Left lung (tissue), 14 donors: ENCODE results near the gene TMPRSS11F. TPM values are rescaled to one million over a fixed set of nuclear protein-coding genes. Genes with fewer than 3 reads are reported as not detected.
A peak's percentile ranks its signal among the peaks of the same experiment; 100 is the strongest.
"Not testable (repeated sequence)": the region's sequence is repeated elsewhere in the genome, so short reads cannot be mapped to it uniquely, and the experiment has no call there.

Source experiments
- ATAC-seq: fragments of 200-7000 bp; cut with Tn5 transposase; one replicate; pipeline ENCODE4 v1.9.1; 2020; ENCODE audit warnings: moderate library complexity
- DNase-seq, 4 donors: peaks; one replicate each; pipeline ENCODE4 v3.0.0-alpha.2; 2013 to 2020
- H3K27ac ChIP-seq, 2 donors: fragments of 200-600 bp; sonication (generic) in 1 of 2; one replicate each; pipeline versions ENCODE4 v1.5.0 to v1.8.0; 2020 to 2021
- H3K27me3 ChIP-seq, 2 donors: fragments of 200-600 bp; sonication (generic) in 1 of 2; one replicate each; pipeline versions ENCODE4 v1.5.0 to v1.8.0; 2020 to 2021
- H3K36me3 ChIP-seq, 2 donors: fragments of 200-600 bp; sonication (generic) in 1 of 2; one replicate each; pipeline versions ENCODE4 v1.5.0 to v1.8.0; 2020 to 2021
- H3K4me1 ChIP-seq, 2 donors: fragments of 200-600 bp; one replicate each; pipeline ENCODE4 v1.8.0; 2021
- H3K4me3 ChIP-seq, 2 donors: fragments of 200-600 bp; sonication (generic) in 1 of 2; one replicate each; pipeline versions ENCODE4 v1.5.0 to v1.8.0; 2020 to 2021; ENCODE audit warnings: mild to moderate bottlenecking in 1 of 2
- H3K9me3 ChIP-seq, 2 donors: fragments of 200-600 bp; sonication (generic) in 1 of 2; one replicate each; pipeline versions ENCODE4 v1.5.0 to v1.8.0; 2020 to 2021
- intact Hi-C, 2 donors: fragments of 100-400 bp; cut with DNase I; formaldehyde crosslinking; loops; one replicate each; pipeline versions ENCODE4 v1.11.2 to v1.14.2; 2022
- long read RNA-seq, 12 donors: library from polyadenylated mRNA in 2 of 12; unstranded in 2 of 12; transcript quantifications; one replicate each; pipeline ENCODE4 v2.0.0 and lab custom pipeline, GENCODE V29; 2019 to 2026
- polyA plus RNA-seq, 6 donors: library from polyadenylated mRNA; unstranded; fragments of 120-200 nt; gene quantifications; one replicate each; pipeline ENCODE4 v1.2.1, GENCODE V29; 2013; ENCODE audit not compliant: insufficient read length in 6 of 6
- total RNA-seq, 2 donors: library from RNA; stranded (reverse); fragmentation: NEBNext Ultra II Directional; extraction: Animal tissue kit (Norgen Biotek cat#: 25700); gene quantifications; one replicate each; pipeline ENCODE4 v1.2.1, GENCODE V29; 2021
- TF ChIP-seq, protein P1 (sequence below), 2 donors: fragments of 200-600 bp; sonication (generic) in 1 of 2; IDR thresholded peaks; one replicate each; pipeline versions ENCODE4 v1.5.0 to v1.8.0; 2021; ENCODE audit warnings: antibody characterized with exemption in 2 of 2
- donor health status: DM: no; HTN: yes; CAD: no.
- donor health status: DM: no; HTN: no; CAD: no.

TMPRSS11F gene
- not detected for total RNA-seq
- polyA plus RNA-seq = under 1 TPM in 3 of 6 donors, not detected in 3; 0.07 to 0.18 (median 0.10) TPM
- long read RNA-seq, donor 1 = 0 reads
- long read RNA-seq, donor 2 = 0 reads
- long read RNA-seq, donor 3 = 0 reads
- long read RNA-seq, donor 4 = 0 reads
- long read RNA-seq, donor 5 = 0 reads
- long read RNA-seq, donor 6 = 0 reads
- long read RNA-seq, donor 7 = 0 reads
- long read RNA-seq, donor 8 = 0 reads
- long read RNA-seq, donor 9 = 0 reads
- long read RNA-seq, donor 10 = 0 reads
- long read RNA-seq, donor 11 = 0 reads
- long read RNA-seq, donor 12 = 0 reads

- intact Hi-C loops = no loop called here
- H3K27me3 ChIP-seq = no peaks in the 10 kb centered on the region
- H3K9me3 ChIP-seq = no peaks in the 10 kb centered on the region
- TF ChIP-seq, protein P1, sequence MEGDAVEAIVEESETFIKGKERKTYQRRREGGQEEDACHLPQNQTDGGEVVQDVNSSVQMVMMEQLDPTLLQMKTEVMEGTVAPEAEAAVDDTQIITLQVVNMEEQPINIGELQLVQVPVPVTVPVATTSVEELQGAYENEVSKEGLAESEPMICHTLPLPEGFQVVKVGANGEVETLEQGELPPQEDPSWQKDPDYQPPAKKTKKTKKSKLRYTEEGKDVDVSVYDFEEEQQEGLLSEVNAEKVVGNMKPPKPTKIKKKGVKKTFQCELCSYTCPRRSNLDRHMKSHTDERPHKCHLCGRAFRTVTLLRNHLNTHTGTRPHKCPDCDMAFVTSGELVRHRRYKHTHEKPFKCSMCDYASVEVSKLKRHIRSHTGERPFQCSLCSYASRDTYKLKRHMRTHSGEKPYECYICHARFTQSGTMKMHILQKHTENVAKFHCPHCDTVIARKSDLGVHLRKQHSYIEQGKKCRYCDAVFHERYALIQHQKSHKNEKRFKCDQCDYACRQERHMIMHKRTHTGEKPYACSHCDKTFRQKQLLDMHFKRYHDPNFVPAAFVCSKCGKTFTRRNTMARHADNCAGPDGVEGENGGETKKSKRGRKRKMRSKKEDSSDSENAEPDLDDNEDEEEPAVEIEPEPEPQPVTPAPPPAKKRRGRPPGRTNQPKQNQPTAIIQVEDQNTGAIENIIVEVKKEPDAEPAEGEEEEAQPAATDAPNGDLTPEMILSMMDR (IDR thresholded peaks at IDR 0.05) = no peak
- DNase-seq (peak in 1 of 4 donors; percentile 6), ATAC-seq (peak; percentile 33)
- H3K4me1 ChIP-seq = no peaks in the 10 kb centered on the region
- H3K4me3 ChIP-seq = no peak within 1 kb of the TSS
- no peaks in the 10 kb centered on the region for H3K36me3 ChIP-seq
- H3K27ac ChIP-seq = no peak within 1 kb of the TSS
Observed at GRCh38 chr4:68129793-68130192, at the start of gene TMPRSS11F. Gene TMPRSS11F, minus strand, starts transcription at chr4:68129869. Its CDS starts 49 bp downstream, at chr4:68129820.

GRCh38 chr4:68176904-68177303 is 47.2 kb upstream of the TMPRSS11F start:
- Histone ChIP-seq H3K36me3 (no peaks in the 10 kb centered on the region), H3K9me3 (no peaks in the 10 kb centered on the region), H3K27ac (no peak overlapping the region), H3K4me3 (no peak overlapping the region), H3K4me1 (no peaks in the 10 kb centered on the region), H3K27me3 (no peaks in the 10 kb centered on the region)
- ATAC-seq (no peak), DNase-seq (no peak)
- intact Hi-C loops = no loop called here
- TF ChIP-seq, protein P1 (IDR thresholded peaks at IDR 0.05) = no peak

- intact Hi-C loops = no loop called here
- DNase-seq = no peak
- no peak for ATAC-seq
- Histone ChIP-seq H3K9me3 (no peaks in the 10 kb centered on the region), H3K27ac (no peak overlapping the region), H3K36me3 (no peaks in the 10 kb centered on the region), H3K4me3 (no peak overlapping the region), H3K4me1 (no peaks in the 10 kb centered on the region), H3K27me3 (no peaks in the 10 kb centered on the region)
- TF ChIP-seq, protein P1 (IDR thresholded peaks at IDR 0.05) = no peak
Observed at GRCh38 chr4:68176500-68176899, 46.8 kb upstream of the TMPRSS11F start.

GRCh38 chr4:68175562-68176155 is 46.0 kb upstream of the TMPRSS11F start:
- intact Hi-C loops = no loop called here
- Histone ChIP-seq H3K4me1 (no peaks in the 10 kb centered on the region), H3K27me3 (no peaks in the 10 kb centered on the region), H3K36me3 (no peaks in the 10 kb centered on the region), H3K4me3 (no peak overlapping the region), H3K9me3 (no peaks in the 10 kb centered on the region), H3K27ac (no peak overlapping the region)
- TF ChIP-seq, protein P1 (IDR thresholded peaks at IDR 0.05) = peak in 1 of 2 donors; percentile 38
- ATAC-seq (peak; percentile 67), DNase-seq (peak in 2 of 4 donors; percentile 42 to 65)

GRCh38 chr4:68174389-68174788 is 44.7 kb upstream of the TMPRSS11F start:
- intact Hi-C loops, H3K9me3 ChIP-seq, ATAC-seq: not testable (repeated sequence)

DNA sequence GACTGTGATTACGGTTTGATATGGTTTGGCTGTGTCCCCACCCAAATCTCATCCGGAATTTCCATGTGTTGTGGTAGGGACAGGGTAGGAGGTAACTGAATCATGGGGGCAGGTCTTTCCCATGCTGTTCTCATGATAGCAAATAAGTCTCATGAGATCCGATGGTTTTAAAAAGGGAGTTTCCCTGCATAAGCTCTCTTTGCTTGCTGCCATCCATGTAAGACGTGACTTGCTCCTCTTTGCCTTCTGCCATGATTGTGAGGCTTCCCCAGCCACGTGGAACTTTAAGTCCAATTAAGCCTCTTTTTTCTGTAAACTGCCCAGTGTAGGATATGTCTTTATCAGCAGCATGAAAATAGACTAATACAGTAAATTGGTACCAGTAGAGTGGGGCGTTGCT is 42.5 kb upstream of the TMPRSS11F start:
- H3K9me3 ChIP-seq, H3K27me3 ChIP-seq, H3K27ac ChIP-seq, H3K4me3 ChIP-seq, ATAC-seq, intact Hi-C loops, H3K36me3 ChIP-seq, H3K4me1 ChIP-seq, DNase-seq: not testable (repeated sequence)

More at GRCh38 chr4:68174389-68174788, 44.7 kb upstream of the TMPRSS11F start:
- H3K27ac ChIP-seq, H3K4me3 ChIP-seq, DNase-seq, H3K4me1 ChIP-seq, H3K36me3 ChIP-seq, H3K27me3 ChIP-seq: not testable (repeated sequence)
